B cell (primary cell): Measurements from ENCODE around the gene ERRFI1.

Experiments
- EZH2 ChIP-seq: IDR thresholded peaks from 2 replicates; pipeline ENCODE4 v1.6.1; 2012; ENCODE audit warnings: borderline replicate concordance, low read depth, mild to moderate bottlenecking, moderate library complexity, low read length; ENCODE audit not compliant: insufficient read depth, poor library complexity, severe bottlenecking
- TF ChIP-seq, protein P1 (sequence below): fragments of 200-600 bp; IDR thresholded peaks from one replicate; pipeline ENCODE4 v1.8.0; 2022; ENCODE audit warnings: antibody characterized with exemption, mild to moderate bottlenecking

DNA sequence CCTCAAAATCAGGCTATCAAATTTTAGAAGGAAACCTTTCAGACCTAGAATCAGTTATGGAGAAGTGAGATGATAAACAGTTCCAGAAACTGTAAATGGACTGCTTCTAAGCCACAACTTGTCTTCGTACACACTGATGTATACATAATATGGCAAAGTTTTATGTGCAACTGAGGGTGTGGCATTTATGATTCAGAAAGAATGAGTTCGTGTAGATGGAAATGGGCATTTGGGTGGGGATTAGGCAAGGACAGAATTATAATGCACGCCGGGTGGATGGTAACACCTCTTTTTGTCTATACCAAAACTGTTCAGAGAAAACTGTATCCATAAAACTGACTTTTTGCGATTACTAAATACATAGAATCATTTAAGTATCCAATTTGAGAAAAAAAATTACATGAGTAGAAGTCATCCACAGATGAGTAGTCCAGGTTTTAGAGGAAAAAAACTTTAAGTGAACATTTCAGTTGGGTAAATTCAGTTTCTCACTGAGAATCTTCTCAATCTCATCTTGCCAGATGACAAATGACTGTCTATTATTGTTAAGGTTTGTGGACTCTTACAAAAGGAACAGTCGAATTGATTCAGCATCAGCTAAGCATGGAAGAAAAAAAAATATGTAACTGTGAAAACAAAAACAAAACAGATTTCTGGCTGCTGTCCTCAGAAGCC, 22.5 kb downstream of the ERRFI1 start:
- TF ChIP-seq, protein P1, sequence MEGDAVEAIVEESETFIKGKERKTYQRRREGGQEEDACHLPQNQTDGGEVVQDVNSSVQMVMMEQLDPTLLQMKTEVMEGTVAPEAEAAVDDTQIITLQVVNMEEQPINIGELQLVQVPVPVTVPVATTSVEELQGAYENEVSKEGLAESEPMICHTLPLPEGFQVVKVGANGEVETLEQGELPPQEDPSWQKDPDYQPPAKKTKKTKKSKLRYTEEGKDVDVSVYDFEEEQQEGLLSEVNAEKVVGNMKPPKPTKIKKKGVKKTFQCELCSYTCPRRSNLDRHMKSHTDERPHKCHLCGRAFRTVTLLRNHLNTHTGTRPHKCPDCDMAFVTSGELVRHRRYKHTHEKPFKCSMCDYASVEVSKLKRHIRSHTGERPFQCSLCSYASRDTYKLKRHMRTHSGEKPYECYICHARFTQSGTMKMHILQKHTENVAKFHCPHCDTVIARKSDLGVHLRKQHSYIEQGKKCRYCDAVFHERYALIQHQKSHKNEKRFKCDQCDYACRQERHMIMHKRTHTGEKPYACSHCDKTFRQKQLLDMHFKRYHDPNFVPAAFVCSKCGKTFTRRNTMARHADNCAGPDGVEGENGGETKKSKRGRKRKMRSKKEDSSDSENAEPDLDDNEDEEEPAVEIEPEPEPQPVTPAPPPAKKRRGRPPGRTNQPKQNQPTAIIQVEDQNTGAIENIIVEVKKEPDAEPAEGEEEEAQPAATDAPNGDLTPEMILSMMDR = no peak
- TF ChIP-seq EZH2 = no peak
